Heart left ventricle (tissue), 13 donors: ENCODE data around the gene PPP1R3D.
"Not testable (repeated sequence)": the region's sequence is repeated elsewhere in the genome, so short reads cannot be mapped to it uniquely, and the experiment has no call there.

Source experiments
- CTCF ChIP-seq, 12 donors: fragments of 200-600 bp; sonication (generic) in 4 of 12; IDR thresholded peaks; one replicate each; pipeline versions ENCODE4 v1.5.0 to v1.8.0; 2018 to 2022; ENCODE audit warnings: antibody characterized with exemption in 12 of 12, mild to moderate bottlenecking in 5 of 12
- POLR2A ChIP-seq, 2 donors: fragments of 450-650 bp; IDR thresholded peaks; one replicate each; pipeline ENCODE4 v1.6.1; 2017; ENCODE audit warnings: antibody characterized with exemption in 2 of 2, mild to moderate bottlenecking in 2 of 2, moderate library complexity in 2 of 2
- donor health status: ischemic (EF 13 %, LVEDD 7.1; RV severe dilation, severe dysfunction).
- donor health status: DM: no; HTN: yes; CAD: no.
- donor health status: DM: no; HTN: no; CAD: no.
- donor health status: ischemic (EF 25% LVEDD 6.9; RV normal size, moderate dysfunction).
- donor health status: ischemic (EF 25% LVEDD 5.7; RV mildly dilated, moderate dysfunction).
- donor health status: ischemic (EF 35%, LVEDD 5.7; RV mildly dilated, moderate dysfunction).
- donor health status: nonischemic (EF 11% LVEDD 7.7; RV severe dilation, severe dysfunction).
- donor health status: DM: yes; HTN: yes; CAD: no.
- donor health status: PGD.
- donor health status: ischemic (EF 29% LVEDD 5.4; RV normal size, mild dysfunction).
- donor health status: nonischemic (EF 23%, LVEDD 6.1; RV moderate dilation, normal function).

DNA sequence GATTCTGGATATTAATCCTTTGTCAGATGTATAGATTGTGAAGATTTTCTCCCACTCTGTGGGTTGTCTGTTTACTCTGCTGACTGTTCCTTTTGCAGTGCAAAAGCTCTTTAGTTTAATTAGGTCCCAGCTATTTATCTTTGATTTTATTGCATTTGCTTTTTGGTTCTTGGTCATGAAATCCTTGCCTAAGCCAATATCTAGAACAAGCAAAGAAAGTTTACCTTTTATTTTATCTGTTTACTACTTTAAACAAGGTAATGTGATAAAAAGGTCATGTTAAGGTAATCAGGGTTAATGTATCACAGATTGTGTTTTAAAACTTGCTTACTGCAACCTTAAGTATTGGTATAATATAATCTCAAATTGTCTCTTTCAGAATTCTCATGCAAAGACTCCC, 17.5 kb upstream of the PPP1R3D start:
- TF ChIP-seq CTCF, POLR2A (IDR thresholded peaks at IDR 0.05): not testable (repeated sequence)
